Right cardiac atrium (tissue), 5 donors: ENCODE results near the gene ANKRD42. TPM values are rescaled to one million over a fixed set of nuclear protein-coding genes. Genes with fewer than 3 reads are reported as not detected.
"Not testable (repeated sequence)": the region's sequence is repeated elsewhere in the genome, so short reads cannot be mapped to it uniquely, and the experiment has no call there.

ENCODE experiments used
- ATAC-seq, 2 donors: fragments of 200-7000 bp; cut with Tn5 transposase; one replicate each; pipeline versions ENCODE4 v1.8.0 to v1.9.1; 2020; ENCODE audit warnings: moderate library complexity in 2 of 2, mild to moderate bottlenecking in 1 of 2
- DNase-seq, 3 donors: peaks; one replicate each; pipeline ENCODE4 v3.0.0-alpha.2; 2020
- H3K27ac ChIP-seq: one replicate; pipeline ENCODE4 v1.5.1; 2013; ENCODE audit warnings: mild to moderate bottlenecking, low read length, control low read depth, moderate library complexity
- H3K27me3 ChIP-seq: one replicate; pipeline ENCODE4 v1.6.1; 2013; ENCODE audit not compliant: control insufficient read depth, insufficient read depth
- H3K4me1 ChIP-seq: one replicate; pipeline ENCODE4 v1.6.1; 2013; ENCODE audit warnings: low read length; ENCODE audit not compliant: control insufficient read depth, insufficient read depth
- H3K4me3 ChIP-seq: one replicate; pipeline ENCODE4 v1.5.1; 2013; ENCODE audit warnings: low read length, control low read depth
- H3K9me3 ChIP-seq: one replicate; pipeline ENCODE4 v1.6.1; 2013; ENCODE audit warnings: low read length; ENCODE audit not compliant: control insufficient read depth
- WGBS: extraction: QIAGEN DNeasy Blood & Tissue Kit; methylation state at CpG from one replicate; pipeline ENCODE4 v1.1.7; 2013; 5-methylcytosine and 5-hydroxymethylcytosine counted together
- intact Hi-C, 4 donors: fragments of 100-400 bp; cut with DNase I; formaldehyde crosslinking; loops; one replicate each; pipeline versions ENCODE4 v1.11.0 to v1.14.0; 2022 to 2023
- polyA plus RNA-seq: library from polyadenylated mRNA; stranded (reverse); fragments of 200-250 nt; gene quantifications from one replicate; pipeline ENCODE4 v1.2.3, GENCODE V29; 2013
- total RNA-seq, 4 donors: library from RNA; stranded (reverse); fragmentation: NEBNext Ultra II Directional; extraction: Animal tissue kit (Norgen Biotek cat#: 25700); gene quantifications; one replicate each; pipeline ENCODE4 v1.2.1, GENCODE V29; 2021
- donor health status: healthy with polysubstance abuse.
- donor health status: DM: no; HTN: yes; CAD: no.
- donor health status: DM: no; HTN: no; CAD: no.
- donor health status: DM: no; HTN: yes; CAD: no; lungs with severe emphysema.
- donor health status: DM: yes; HTN: yes; CAD: no.

ANKRD42 gene
- total and polyA plus RNA-seq, 5 donors: 4.7 to 9.7 (median 8.2) TPM

GRCh38 chr11:83195649-83196048 lies 2.1 kb downstream of the ANKRD42 start:
- intact Hi-C loops: loop anchor here in 2 of 4 donors (10.0 kb wide), 1 partner anchor 291 kb away; the partner anchor contains the start of genes DDIAS (in 2 of the 2) and PRCP (in 2 of the 2)

DNA sequence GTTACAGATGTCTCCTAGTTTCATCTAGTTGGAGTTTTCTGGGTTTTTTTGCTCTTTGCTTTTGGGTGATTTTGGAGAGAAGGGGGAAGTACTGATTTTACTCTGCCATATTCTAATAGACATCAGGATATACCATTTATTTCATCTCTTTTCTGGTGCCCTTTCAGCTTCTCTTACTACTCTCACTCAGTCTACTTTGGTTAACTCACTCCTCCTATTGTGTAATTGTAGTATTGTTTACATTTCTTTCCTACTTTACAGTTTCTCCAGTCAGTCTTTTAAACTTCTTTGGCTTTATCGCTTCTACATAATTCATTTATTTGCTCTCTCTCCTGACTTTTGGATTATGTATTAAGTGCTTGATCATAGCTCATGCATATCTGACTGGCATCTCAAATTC lies 6.5 kb downstream of the ANKRD42 start:
- no peak overlapping the region for H3K4me3 ChIP-seq
- WGBS: 100% methylated on average over 1 of the region's 1 CpG
- no peak for DNase-seq

More at GRCh38 chr11:83195649-83196048, 2.1 kb downstream of the ANKRD42 start:
- no peak overlapping the region for H3K27ac ChIP-seq
- no peak overlapping the region for H3K4me3 ChIP-seq
- DNase-seq (no peak), ATAC-seq (no peak)
- H3K4me1 ChIP-seq: no peaks in the 10 kb centered on the region
- no peaks in the 10 kb centered on the region for H3K27me3 ChIP-seq
- 97% methylated on average over 8 of the region's 8 CpGs for WGBS
- no peaks in the 10 kb centered on the region for H3K9me3 ChIP-seq

GRCh38 chr11:83205608-83206185 lies 12.2 kb downstream of the ANKRD42 start:
- DNase-seq (no peak), ATAC-seq (no peak)
- no peaks in the 10 kb centered on the region for H3K4me1 ChIP-seq
- H3K27ac ChIP-seq: no peak overlapping the region
- no peaks in the 10 kb centered on the region for H3K9me3 ChIP-seq
- 81% methylated on average over 3 of the region's 3 CpGs for WGBS
- intact Hi-C loops: no loop called here
- H3K27me3 ChIP-seq: no peaks in the 10 kb centered on the region
- H3K4me3 ChIP-seq: no peak overlapping the region

More for the DNA sequence above, 6.5 kb downstream of the ANKRD42 start:
- no peaks in the 10 kb centered on the region for H3K4me1 ChIP-seq
- H3K27ac ChIP-seq: no peak overlapping the region
- no peaks in the 10 kb centered on the region for H3K27me3 ChIP-seq
- no peak for ATAC-seq
- no peaks in the 10 kb centered on the region for H3K9me3 ChIP-seq
- intact Hi-C loops: no loop called here

GRCh38 chr11:83206221-83206620 lies 12.7 kb downstream of the ANKRD42 start:
- H3K27ac ChIP-seq: no peak overlapping the region
- H3K9me3 ChIP-seq: no peaks in the 10 kb centered on the region
- DNase-seq (no peak), ATAC-seq (no peak)
- intact Hi-C loops: no loop called here
- H3K27me3 ChIP-seq: no peaks in the 10 kb centered on the region
- H3K4me1 ChIP-seq: no peaks in the 10 kb centered on the region
- H3K4me3 ChIP-seq: no peak overlapping the region
- WGBS: 57% methylated on average over 1 of the region's 1 CpG

- intact Hi-C loops, H3K4me3 ChIP-seq, ATAC-seq, H3K9me3 ChIP-seq, H3K4me1 ChIP-seq, DNase-seq, H3K27ac ChIP-seq, H3K27me3 ChIP-seq: not testable (repeated sequence)
- 65% methylated on average over 4 of the region's 4 CpGs for WGBS
These were observed 13.4 kb downstream of the ANKRD42 start for GRCh38 chr11:83206771-83207382.

GRCh38 chr11:83219095-83219494 lies 25.6 kb downstream of the ANKRD42 start:
- DNase-seq: no peak
- H3K9me3 ChIP-seq: no peaks in the 10 kb centered on the region
- intact Hi-C loops: no loop called here
- no peaks in the 10 kb centered on the region for H3K27me3 ChIP-seq
- no peak overlapping the region for H3K4me3 ChIP-seq
- no peak for ATAC-seq
- H3K27ac ChIP-seq: no peak overlapping the region
- H3K4me1 ChIP-seq: no peaks in the 10 kb centered on the region
- 68% methylated on average over 8 of the region's 8 CpGs for WGBS

- ATAC-seq (no peak), DNase-seq (no peak)
- Histone ChIP-seq H3K4me1 (no peaks in the 10 kb centered on the region), H3K27ac (no peak overlapping the region), H3K9me3 (no peaks in the 10 kb centered on the region), H3K27me3 (no peaks in the 10 kb centered on the region), H3K4me3 (no peak overlapping the region)
- 91% methylated on average over 10 of the region's 10 CpGs for WGBS
- intact Hi-C loops: no loop called here
These were observed 26.7 kb downstream of the ANKRD42 start for GRCh38 chr11:83220260-83220659.

DNA sequence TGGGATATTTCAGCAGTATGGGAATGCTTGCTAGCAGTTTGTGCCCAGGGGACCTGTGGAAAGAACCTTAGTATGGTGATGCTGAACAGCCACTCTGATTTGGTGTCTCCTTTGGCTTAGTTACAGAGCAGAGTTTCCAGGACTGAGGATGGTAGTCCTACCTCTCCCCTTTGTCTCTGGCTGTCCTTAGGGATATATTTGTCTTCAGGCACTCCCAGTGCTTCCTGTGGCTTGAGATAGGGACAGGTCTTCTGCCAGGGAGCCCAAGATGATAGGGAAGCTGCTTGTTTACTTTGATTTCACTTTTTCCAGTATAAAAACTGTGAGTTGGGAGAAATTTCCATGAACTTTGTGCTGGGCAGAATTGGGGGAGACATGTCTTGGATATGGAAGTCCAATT lies 28.2 kb downstream of the ANKRD42 start:
- peak; percentile 52 to 84 for ATAC-seq
- intact Hi-C loops: no loop called here
- Histone ChIP-seq H3K27ac (no peak overlapping the region), H3K4me1 (no peaks in the 10 kb centered on the region), H3K9me3 (no peaks in the 10 kb centered on the region), H3K27me3 (no peaks in the 10 kb centered on the region), H3K4me3 (no peak overlapping the region)
- DNase-seq: no peak

DNA sequence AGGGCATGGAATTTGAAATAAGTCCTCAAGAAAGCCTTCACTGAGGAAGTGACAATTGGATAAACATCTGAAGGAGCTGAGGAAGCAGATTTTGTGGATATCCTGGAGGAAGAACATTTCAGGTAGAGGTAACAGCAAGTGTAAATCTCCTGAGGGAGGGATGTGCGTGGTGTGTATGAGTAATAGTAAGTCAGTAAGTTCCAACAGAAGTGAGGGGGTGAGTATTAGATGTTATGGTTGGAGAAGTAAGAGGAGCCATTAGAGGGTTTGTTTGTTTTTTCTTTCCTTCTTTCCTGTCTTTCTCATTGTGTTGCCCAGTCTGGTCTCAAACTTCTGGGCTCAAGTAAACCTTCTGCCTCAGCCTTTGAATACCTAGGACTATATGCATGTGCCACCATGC lies 29.0 kb downstream of the ANKRD42 start:
- Histone ChIP-seq H3K4me1 (no peaks in the 10 kb centered on the region), H3K4me3 (no peak overlapping the region), H3K9me3 (no peaks in the 10 kb centered on the region), H3K27me3 (no peaks in the 10 kb centered on the region), H3K27ac (no peak overlapping the region)
- intact Hi-C loops: no loop called here
- ATAC-seq (no peak), DNase-seq (no peak)
- 96% methylated on average over 1 of the region's 1 CpG for WGBS

- no peaks in the 10 kb centered on the region for H3K9me3 ChIP-seq
- H3K27me3 ChIP-seq: no peaks in the 10 kb centered on the region
- ATAC-seq (no peak), DNase-seq (no peak)
- H3K4me1 ChIP-seq: no peaks in the 10 kb centered on the region
- no peak overlapping the region for H3K4me3 ChIP-seq
- H3K27ac ChIP-seq: no peak overlapping the region
- intact Hi-C loops: no loop called here
- 93% methylated on average over 2 of the region's 2 CpGs for WGBS
These were observed 29.9 kb downstream of the ANKRD42 start for GRCh38 chr11:83223457-83223856.

DNA sequence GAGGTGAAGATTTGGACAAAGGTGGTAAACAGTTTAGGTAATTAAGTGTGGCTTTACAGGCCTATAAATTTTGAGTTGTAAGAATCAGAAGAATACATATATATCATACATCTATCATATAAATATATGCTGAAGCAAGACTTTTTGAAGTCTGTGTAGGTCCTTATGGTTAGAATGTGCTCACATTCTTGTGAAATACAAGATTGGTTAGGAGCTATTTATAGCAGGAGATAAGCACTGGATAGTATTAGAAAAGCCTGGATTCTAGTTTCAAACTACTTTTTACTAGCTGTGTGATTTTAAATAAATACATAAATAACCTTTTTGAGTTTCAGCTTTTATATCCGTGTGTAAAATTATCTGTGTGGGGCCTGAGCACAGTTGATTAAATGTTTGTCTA lies 42.3 kb downstream of the ANKRD42 start:
- no peaks in the 10 kb centered on the region for H3K27me3 ChIP-seq
- H3K9me3 ChIP-seq: no peaks in the 10 kb centered on the region
- WGBS: 29% methylated on average over 1 of the region's 1 CpG
- no peak for DNase-seq
- intact Hi-C loops: no loop called here
- no peak overlapping the region for H3K4me3 ChIP-seq
- ATAC-seq: no peak
- H3K27ac ChIP-seq: no peak overlapping the region
- no peaks in the 10 kb centered on the region for H3K4me1 ChIP-seq
